SK-N-SH (cell line): Measurements from ENCODE around the gene GPAT2. TPM values are rescaled to one million over a fixed set of nuclear protein-coding genes. Genes with fewer than 3 reads are reported as not detected.
"Not testable (repeated sequence)": the region's sequence is repeated elsewhere in the genome, so short reads cannot be mapped to it uniquely, and the experiment has no call there.

Source experiments
- CTCF ChIA-PET: fragments of 300-600, 350-600 bp; formaldehyde crosslinking; extraction: SDS; loops from one replicate; lab custom pipeline; 2021; lab: Yijun Ruan, JAX
- POLR2A ChIA-PET: fragments of 350-600 bp; sonication (Branson Sonifier 250); formaldehyde crosslinking; extraction: SDS; loops from one replicate; lab custom pipeline; 2020; ENCODE audit warnings: antibody characterized with exemption, inconsistent platforms; lab: Yijun Ruan, JAX
- DNase-seq: peaks from one replicate; pipeline ENCODE4 v3.0.0; 2012
- H2AFZ ChIP-seq: fragments of 200-600 bp; sonication (generic); 2 replicates; pipeline ENCODE4 v1.8.1; 2016; ENCODE audit warnings: antibody characterized with exemption, mild to moderate bottlenecking, low read depth
- H3F3A ChIP-seq: fragments of 200-600 bp; sonication (generic); replicated peaks from 2 replicates; pipeline ENCODE3; 2016; ENCODE audit warnings: antibody characterized with exemption, mild to moderate bottlenecking; ENCODE audit not compliant: insufficient read depth
- H3K27ac ChIP-seq, 2 experiments: fragments of 200-500 bp in 1 of 2; fragments of 200-600 bp in 1 of 2; sonication (Bioruptor generic) in 1 of 2; sonication (generic), shearing (Covaris generic) in 1 of 2; 2 replicates each; pipeline versions ENCODE4 v1.5.1 to v1.6.1; 2014 to 2016; ENCODE audit warnings: low read depth in 2 of 2, inconsistent platforms in 1 of 2, low read length in 1 of 2, mild to moderate bottlenecking in 1 of 2, mixed read lengths in 1 of 2
- H3K27me3 ChIP-seq: fragments of 200-600 bp; sonication (generic), shearing (Covaris generic); 2 replicates; pipeline ENCODE4 v1.6.1; 2016; ENCODE audit warnings: mixed run types; ENCODE audit not compliant: insufficient read depth
- H3K36me3 ChIP-seq, 2 experiments: fragments of 200-500 bp in 1 of 2; fragments of 200-600 bp in 1 of 2; sonication (Bioruptor generic) in 1 of 2; sonication (generic) in 1 of 2; replicated peaks in 1 of 2; 2 replicates each; pipeline versions ENCODE3 to v1.5.1; 2014 to 2016; ENCODE audit warnings: low read length in 1 of 2, mild to moderate bottlenecking in 1 of 2; ENCODE audit not compliant: insufficient read depth in 2 of 2, control insufficient read depth in 1 of 2
- H3K4me1 ChIP-seq, 2 experiments: fragments of 200-500 bp in 1 of 2; fragments of 200-600 bp in 1 of 2; sonication (Bioruptor generic) in 1 of 2; sonication (generic), shearing (Covaris generic) in 1 of 2; 2 replicates each; pipeline versions ENCODE4 v1.5.1 to v1.6.1; 2014 to 2016; ENCODE audit warnings: low read depth in 1 of 2, low read length in 1 of 2, mixed run types in 1 of 2; ENCODE audit not compliant: insufficient read depth in 2 of 2, control insufficient read depth in 1 of 2
- H3K4me2 ChIP-seq: fragments of 200-600 bp; sonication (generic), shearing (Covaris generic); 2 replicates; pipeline ENCODE4 v1.6.1; 2017; ENCODE audit warnings: mixed run types
- H3K4me3 ChIP-seq, 2 experiments: fragments of 200-500 bp in 1 of 2; fragments of 200-600 bp in 1 of 2; sonication (Bioruptor generic) in 1 of 2; sonication (generic), shearing (Covaris generic) in 1 of 2; 2 replicates each; pipeline versions ENCODE4 v1.5.1 to v1.8.1; 2014 to 2016; ENCODE audit warnings: low read depth in 2 of 2, inconsistent platforms in 1 of 2, low read length in 1 of 2, mild to moderate bottlenecking in 1 of 2, mixed read lengths in 1 of 2, moderate library complexity in 1 of 2
- H3K79me2 ChIP-seq: fragments of 200-600 bp; sonication (generic); 2 replicates; pipeline ENCODE4 v1.8.1; 2017; ENCODE audit warnings: mild to moderate bottlenecking; ENCODE audit not compliant: insufficient read depth
- H3K9ac ChIP-seq: fragments of 200-600 bp; sonication (generic); 2 replicates; pipeline ENCODE4 v1.6.1; 2017; ENCODE audit warnings: mixed run types
- H3K9me2 ChIP-seq: fragments of 200-600 bp; sonication (generic); 2 replicates; pipeline ENCODE4 v1.6.1; 2017; ENCODE audit warnings: mixed run types
- H3K9me3 ChIP-seq: fragments of 200-600 bp; sonication (generic); 2 replicates; pipeline ENCODE4 v1.6.1; 2017; ENCODE audit warnings: mixed run types, mild to moderate bottlenecking, moderate library complexity
- H4K20me1 ChIP-seq: fragments of 200-600 bp; sonication (generic); 2 replicates; pipeline ENCODE4 v1.6.1; 2017; ENCODE audit warnings: mild to moderate bottlenecking, mixed run types; ENCODE audit not compliant: insufficient read depth
- WGBS: methylation state at CpG from one replicate; pipeline ENCODE4 v1.1.6; 2017; ENCODE audit warnings: low lambda C conversion rate; 5-methylcytosine and 5-hydroxymethylcytosine counted together
- polyA plus RNA-seq, 3 experiments: library from polyadenylated mRNA; depleted of rRNA; stranded (reverse); fragments of >200 nt; gene quantifications; 2 replicates each; pipeline ENCODE4 v1.2.3, GENCODE V29; 2012

The GPAT2 gene
- polyA plus RNA-seq, 1 of the 3 experiments (the other 2 are of a cell fraction), result not detected

- H3F3A ChIP-seq, H4K20me1 ChIP-seq, H3K79me2 ChIP-seq, POLR2A ChIA-PET, H3K4me2 ChIP-seq, H2AFZ ChIP-seq, H3K36me3 ChIP-seq, H3K27me3 ChIP-seq, H3K9ac ChIP-seq, H3K4me1 ChIP-seq, H3K4me3 ChIP-seq, H3K27ac ChIP-seq, H3K9me3 ChIP-seq, CTCF ChIA-PET, DNase-seq, H3K9me2 ChIP-seq: not testable (repeated sequence)
- WGBS, result 75% methylated on average over 3 of the region's 8 CpGs
These were observed 26.6 kb upstream of the GPAT2 start for GRCh38 chr2:96061197-96061817.

GRCh38 chr2:96060325-96060724, 25.6 kb upstream of the GPAT2 start:
- H3K4me2 ChIP-seq, H3K9me3 ChIP-seq, H3K9me2 ChIP-seq, H2AFZ ChIP-seq, POLR2A ChIA-PET, H3K4me3 ChIP-seq, H3K4me1 ChIP-seq, H3K79me2 ChIP-seq, H3K36me3 ChIP-seq, H3K27ac ChIP-seq, H3F3A ChIP-seq, CTCF ChIA-PET, H3K27me3 ChIP-seq, H3K9ac ChIP-seq, H4K20me1 ChIP-seq, DNase-seq: not testable (repeated sequence)
- 83% methylated on average over 6 of the region's 10 CpGs for WGBS

GRCh38 chr2:96059443-96059842, 24.7 kb upstream of the GPAT2 start:
- DNase-seq, POLR2A ChIA-PET, H2AFZ ChIP-seq, H3K9ac ChIP-seq, H3K36me3 ChIP-seq, H3K27me3 ChIP-seq, CTCF ChIA-PET, H3K9me3 ChIP-seq, H3K9me2 ChIP-seq, H3K27ac ChIP-seq, H3K79me2 ChIP-seq, H3K4me3 ChIP-seq, H3F3A ChIP-seq, H3K4me1 ChIP-seq, H4K20me1 ChIP-seq, H3K4me2 ChIP-seq: not testable (repeated sequence)
- WGBS, result no CpG with 5 or more reads among the region's 6 CpGs

GRCh38 chr2:96055830-96056229, 21.1 kb upstream of the GPAT2 start:
- H4K20me1 ChIP-seq, H3K36me3 ChIP-seq, H3K9ac ChIP-seq, H3F3A ChIP-seq, H3K4me1 ChIP-seq, H3K79me2 ChIP-seq, H3K4me2 ChIP-seq, CTCF ChIA-PET, POLR2A ChIA-PET, H3K27me3 ChIP-seq, H3K27ac ChIP-seq, H3K9me2 ChIP-seq, H2AFZ ChIP-seq, H3K4me3 ChIP-seq, H3K9me3 ChIP-seq, DNase-seq: not testable (repeated sequence)
- 33% methylated on average over 1 of the region's 6 CpGs for WGBS

GRCh38 chr2:96054537-96054936, 19.8 kb upstream of the GPAT2 start:
- CTCF ChIA-PET, H3K4me3 ChIP-seq, H3K27me3 ChIP-seq, H3K9me2 ChIP-seq, H4K20me1 ChIP-seq, H3K79me2 ChIP-seq, H3K9ac ChIP-seq, H3K4me1 ChIP-seq, H2AFZ ChIP-seq, H3K9me3 ChIP-seq, H3K27ac ChIP-seq, POLR2A ChIA-PET, DNase-seq, H3K4me2 ChIP-seq, H3K36me3 ChIP-seq, H3F3A ChIP-seq: not testable (repeated sequence)
- 59% methylated on average over 6 of the region's 7 CpGs for WGBS

- H3K4me2 ChIP-seq, H3K79me2 ChIP-seq, DNase-seq, H3K9me3 ChIP-seq, H2AFZ ChIP-seq, H3K27me3 ChIP-seq, CTCF ChIA-PET, H3K4me3 ChIP-seq, POLR2A ChIA-PET, H3K27ac ChIP-seq, H3K9ac ChIP-seq, H3F3A ChIP-seq, H3K36me3 ChIP-seq, H3K9me2 ChIP-seq, H3K4me1 ChIP-seq, H4K20me1 ChIP-seq: not testable (repeated sequence)
- WGBS, result 81% methylated on average over 7 of the region's 7 CpGs
These were observed 18.7 kb upstream of the GPAT2 start for GRCh38 chr2:96053385-96053784.
